Breast epithelium (tissue), 4 donors: ENCODE results near the gene ARHGAP8. TPM values are rescaled to one million over a fixed set of nuclear protein-coding genes. Genes with fewer than 3 reads are reported as not detected.
"Not testable (repeated sequence)": the region's sequence is repeated elsewhere in the genome, so short reads cannot be mapped to it uniquely, and the experiment has no call there.

Experiments
- DNase-seq, 2 donors: peaks; one replicate each; pipeline ENCODE4 v3.0.0-alpha.2; 2019; ENCODE audit warnings: low spot score in 2 of 2
- H3K27ac ChIP-seq, 2 donors: fragments of 200-600 bp; sonication (generic) in 1 of 2; one replicate each; pipeline ENCODE4 v1.5.1; 2016 to 2019; ENCODE audit warnings: mild to moderate bottlenecking in 1 of 2
- H3K27me3 ChIP-seq, 2 donors: fragments of 200-600 bp; sonication (generic) in 1 of 2; one replicate each; pipeline versions ENCODE4 v1.5.1 to v1.6.0; 2017 to 2019; ENCODE audit warnings: control low read depth in 1 of 2, mild to moderate bottlenecking in 1 of 2
- H3K36me3 ChIP-seq: fragments of 200-600 bp; one replicate; pipeline ENCODE4 v1.5.1; 2019
- H3K4me1 ChIP-seq, 2 donors: fragments of 200-600 bp; sonication (generic); one replicate each; pipeline ENCODE4 v1.5.1; 2016 to 2019; ENCODE audit warnings: control low read depth in 1 of 2
- H3K4me3 ChIP-seq, 3 donors: fragments of 200-600 bp; sonication (generic); 1 replicate in 2 of 3; 2 replicates in 1 of 3; pipeline ENCODE4 v1.5.1; 2016 to 2019; ENCODE audit warnings: mild to moderate bottlenecking in 3 of 3, moderate library complexity in 2 of 3
- H3K9me3 ChIP-seq, 2 donors: fragments of 200-600 bp; sonication (generic) in 1 of 2; one replicate each; pipeline ENCODE4 v1.5.1; 2016 to 2019; ENCODE audit warnings: control low read depth in 1 of 2
- CTCF ChIP-seq, 3 donors: fragments of 450-650 bp; IDR thresholded peaks; one replicate each; pipeline ENCODE4 v1.5.1; 2016 to 2017; ENCODE audit warnings: antibody characterized with exemption in 3 of 3, mild to moderate bottlenecking in 3 of 3, moderate library complexity in 3 of 3
- POLR2A ChIP-seq: fragments of 450-650 bp; IDR thresholded peaks from one replicate; pipeline ENCODE4 v1.6.1; 2016; ENCODE audit warnings: antibody characterized with exemption, mild to moderate bottlenecking, moderate library complexity
- POLR2AphosphoS5 ChIP-seq, 3 donors: sonication (generic); formaldehyde crosslinking; IDR thresholded peaks; one replicate each; pipeline ENCODE4 v1.6.1; 2017; ENCODE audit warnings: antibody characterized with exemption in 3 of 3
- intact Hi-C: fragments of 100-400 bp; cut with DNase I; formaldehyde crosslinking; loops from one replicate; pipeline ENCODE4 v1.15.1; 2023; ENCODE audit warnings: low total_unique reads
- total RNA-seq, 3 donors: library from RNA; depleted of rRNA; stranded (reverse); fragments of >200 nt; gene quantifications; one replicate each; pipeline ENCODE4 v1.1.0, GENCODE V29; 2016

The ARHGAP8 gene
- total RNA-seq, 3 donors from 2014 or later, result 9.8 to 39.4 (median 32.4) TPM

GRCh38 chr22:44745853-44746789, 6.3 kb upstream of the ARHGAP8 start:
- Histone ChIP-seq H3K27ac (no peak overlapping the region), H3K27me3 (no peaks in the 10 kb centered on the region), H3K36me3 (no peaks in the 10 kb centered on the region), H3K9me3 (no peaks in the 10 kb centered on the region), H3K4me3 (no peak overlapping the region), H3K4me1 (no peaks in the 10 kb centered on the region)
- no peak for DNase-seq
- TF ChIP-seq POLR2AphosphoS5 (IDR thresholded peaks at IDR 0.05) (no peak), CTCF (IDR thresholded peaks at IDR 0.05) (no peak), POLR2A (no peak)
- intact Hi-C loops, result no loop called here

DNA sequence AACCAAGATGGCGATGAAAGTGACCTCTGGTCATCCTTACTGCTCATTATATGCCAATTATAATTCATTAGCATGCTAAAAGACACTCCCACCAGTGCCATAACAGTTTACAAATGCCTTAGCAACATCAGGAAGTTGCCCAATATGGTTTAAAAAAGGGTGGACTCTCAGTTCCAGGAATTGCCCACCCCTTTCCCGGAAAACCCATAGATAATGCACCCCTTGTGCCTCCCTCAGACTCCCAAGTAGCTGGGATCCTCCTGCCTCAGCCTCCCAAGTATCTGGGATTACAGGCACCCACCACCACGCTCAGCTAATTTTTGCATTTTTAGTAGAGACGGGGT, 4.6 kb upstream of the ARHGAP8 start:
- H3K9me3 ChIP-seq, H3K4me3 ChIP-seq, intact Hi-C loops, H3K27ac ChIP-seq, H3K27me3 ChIP-seq, H3K36me3 ChIP-seq, H3K4me1 ChIP-seq, DNase-seq: not testable (repeated sequence)

- intact Hi-C loops, result no loop called here
- Histone ChIP-seq H3K36me3 (no peaks in the 10 kb centered on the region), H3K27ac (no peak overlapping the region), H3K9me3 (no peaks in the 10 kb centered on the region), H3K4me3 (no peak overlapping the region), H3K27me3 (no peaks in the 10 kb centered on the region), H3K4me1 (no peaks in the 10 kb centered on the region)
- TF ChIP-seq POLR2AphosphoS5 (IDR thresholded peaks at IDR 0.05) (no peak), CTCF (IDR thresholded peaks at IDR 0.05) (no peak), POLR2A (no peak)
- no peak for DNase-seq
Observed at GRCh38 chr22:44748524-44748923, 3.9 kb upstream of the ARHGAP8 start.

DNA sequence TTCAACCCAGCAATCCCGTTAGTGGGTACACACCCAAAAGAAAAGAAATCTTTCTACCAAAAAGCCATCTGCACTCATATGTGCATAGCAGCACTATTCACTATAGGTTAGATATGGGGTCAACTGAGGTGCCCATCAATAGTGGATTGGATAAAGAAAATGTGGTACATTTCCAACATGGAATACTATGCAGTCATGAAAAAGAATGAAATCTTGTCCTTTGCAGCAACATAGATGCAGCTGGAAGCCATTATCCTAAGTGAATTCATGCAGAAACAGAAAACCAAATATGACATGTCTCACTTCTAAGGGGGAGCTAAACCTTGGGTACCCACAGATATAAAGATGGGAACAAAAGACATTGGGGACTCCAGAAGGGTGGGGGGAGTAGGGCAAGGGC, 1.9 kb upstream of the ARHGAP8 start:
- Histone ChIP-seq H3K36me3 (no peaks in the 10 kb centered on the region), H3K27ac (no peak overlapping the region), H3K4me3 (no peak overlapping the region), H3K27me3 (no peaks in the 10 kb centered on the region), H3K9me3 (no peaks in the 10 kb centered on the region), H3K4me1 (peaks cover 8 to 9% of the 10 kb centered on the region in 2 donors)
- intact Hi-C loops, result no loop called here
- TF ChIP-seq POLR2AphosphoS5 (IDR thresholded peaks at IDR 0.05), result no peak
- TF ChIP-seq POLR2A, result no peak
- TF ChIP-seq CTCF (IDR thresholded peaks at IDR 0.05), result no peak
- DNase-seq, result no peak

GRCh38 chr22:44753189-44754042, 1.0 kb downstream of the ARHGAP8 start:
- no peaks in the 10 kb centered on the region for H3K36me3 ChIP-seq
- H3K4me3 ChIP-seq, result peak overlapping the region in 2 of 3 donors; percentile 70 to 75
- peak in 1 of 2 donors; percentile 65 for DNase-seq
- intact Hi-C loops, result no loop called here
- peaks cover 9 to 11% of the 10 kb centered on the region in 2 donors for H3K4me1 ChIP-seq
- no peaks in the 10 kb centered on the region for H3K9me3 ChIP-seq
- H3K27ac ChIP-seq, result peak overlapping the region; percentile 84 to 92
- no peaks in the 10 kb centered on the region for H3K27me3 ChIP-seq
- TF ChIP-seq POLR2A (no peak), POLR2AphosphoS5 (IDR thresholded peaks at IDR 0.05) (peak in 1 of 3 donors; percentile 14)

- DNase-seq, result no peak
- H3K4me3 ChIP-seq, result peak overlapping the region in 2 of 3 donors; percentile 7 to 42
- peak overlapping the region; percentile 84 to 92 for H3K27ac ChIP-seq
- intact Hi-C loops, result no loop called here
- no peaks in the 10 kb centered on the region for H3K27me3 ChIP-seq
- no peaks in the 10 kb centered on the region for H3K9me3 ChIP-seq
- H3K4me1 ChIP-seq, result peaks cover 11 to 13% of the 10 kb centered on the region in 2 donors
- H3K36me3 ChIP-seq, result no peaks in the 10 kb centered on the region
- TF ChIP-seq CTCF (IDR thresholded peaks at IDR 0.05), result no peak
Observed at GRCh38 chr22:44754998-44755397, 2.6 kb downstream of the ARHGAP8 start.
